Measurements from ENCODE around the gene NAA25.
A peak's percentile ranks its signal among the peaks of the same experiment; 100 is the strongest.

The NAA25 gene

DNA sequence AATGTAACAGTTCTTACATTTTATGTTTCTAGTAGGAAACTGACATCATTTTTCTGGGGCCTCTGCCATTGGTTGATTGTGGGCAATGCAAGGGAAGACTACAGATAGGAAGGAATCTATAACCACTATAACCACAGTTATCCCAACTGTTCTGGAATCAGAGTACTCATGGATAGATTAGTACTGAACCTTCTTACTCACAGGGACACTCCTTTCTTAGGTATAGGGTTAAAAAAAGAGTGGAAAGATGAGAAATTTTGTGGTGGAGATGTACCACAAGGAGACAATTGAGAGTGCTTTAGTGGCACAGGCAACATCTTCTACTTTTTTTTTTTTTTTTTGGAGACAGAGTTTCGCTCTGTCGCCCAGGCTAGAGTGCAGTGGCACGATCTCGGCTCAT lies 116.6 kb downstream of the NAA25 start:
- Histone ChIP-seq H3K36me3 (no peaks in the 10 kb centered on the region; the same call in 1 of the 2 replicates), H3K9me3 (no peaks in the 10 kb centered on the region), H3K4me1 (peaks cover 65% of the 10 kb centered on the region), H3K27me3 (no peaks in the 10 kb centered on the region), H3K4me3 (no peak overlapping the region), H4K20me1 (no peaks in the 10 kb centered on the region), H3K9ac (peak overlapping the region; percentile 70; the same call in 1 of the 2 replicates), H3K27ac (peak overlapping the region; percentile 81), H3K4me2 (peak overlapping the region; percentile 87)
- TF ChIP-seq Cebpa-rat (IDR thresholded peaks at IDR 0.05), result no peak

DNA sequence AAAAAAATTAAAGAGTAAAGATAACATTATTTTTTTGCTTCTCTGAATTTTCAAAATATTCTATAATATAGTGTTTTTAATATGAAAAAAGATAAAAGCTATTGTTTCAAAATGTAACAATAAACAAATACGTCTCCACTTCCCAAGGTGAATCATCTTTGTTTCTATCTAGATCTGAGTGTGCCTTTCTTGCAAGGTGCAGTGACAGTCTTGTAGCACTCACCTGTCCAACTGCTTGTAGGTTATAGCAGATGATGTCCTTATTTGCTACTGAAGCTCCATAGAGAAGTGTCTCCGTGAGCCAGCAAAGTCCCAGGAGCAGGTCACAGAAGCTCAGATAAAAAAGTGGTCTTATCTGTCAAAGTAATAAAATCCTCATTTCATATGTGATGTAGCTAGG lies 117.0 kb downstream of the NAA25 start:
- no peak overlapping the region for H3K4me3 ChIP-seq
- H3K36me3 ChIP-seq, result no peaks in the 10 kb centered on the region; the same call in 1 of the 2 replicates
- H3K4me2 ChIP-seq, result peak overlapping the region; percentile 87
- no peak overlapping the region for H3K9ac ChIP-seq
- no peak for TF ChIP-seq Cebpa-rat (IDR thresholded peaks at IDR 0.05)
- no peaks in the 10 kb centered on the region for H4K20me1 ChIP-seq
- 0 out of 2 replicates have a peak, but pooled peaks cover under 1% of the 10 kb centered on the region for H3K9me3 ChIP-seq
- H3K27ac ChIP-seq, result no peak overlapping the region
- no peaks in the 10 kb centered on the region for H3K27me3 ChIP-seq
- H3K4me1 ChIP-seq, result peaks cover 61% of the 10 kb centered on the region

DNA sequence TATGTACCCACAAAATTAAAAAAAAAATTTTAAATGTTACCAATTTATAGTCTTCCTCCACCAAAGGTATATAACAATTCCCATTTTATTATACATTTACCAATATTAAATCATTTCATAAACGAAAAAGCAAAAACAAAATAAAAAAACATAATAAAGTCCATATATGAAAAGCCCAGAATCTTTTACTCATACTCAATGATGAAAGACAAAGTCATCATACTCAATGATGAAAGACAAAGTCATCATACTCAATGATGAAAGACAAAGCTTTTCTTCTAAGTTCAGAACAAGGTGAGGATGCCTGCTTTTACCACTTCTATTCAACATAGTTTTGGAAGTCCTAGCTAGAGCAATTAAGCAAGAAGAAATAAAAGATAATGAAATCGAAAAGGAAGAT lies 123.8 kb downstream of the NAA25 start:
- H3K27me3 ChIP-seq, result no peaks in the 10 kb centered on the region
- H3K27ac ChIP-seq, result no peak overlapping the region
- TF ChIP-seq Cebpa-rat (IDR thresholded peaks at IDR 0.05), result no peak
- H3K4me1 ChIP-seq, result peaks cover 15% of the 10 kb centered on the region
- H3K9me3 ChIP-seq, result 0 out of 2 replicates have a peak, but pooled peaks cover 4% of the 10 kb centered on the region
- H3K4me3 ChIP-seq, result no peak overlapping the region
- no peaks in the 10 kb centered on the region; the same call in 1 of the 2 replicates for H3K36me3 ChIP-seq
- H3K9ac ChIP-seq, result no peak overlapping the region
- H4K20me1 ChIP-seq, result no peaks in the 10 kb centered on the region
- no peak overlapping the region for H3K4me2 ChIP-seq

DNA sequence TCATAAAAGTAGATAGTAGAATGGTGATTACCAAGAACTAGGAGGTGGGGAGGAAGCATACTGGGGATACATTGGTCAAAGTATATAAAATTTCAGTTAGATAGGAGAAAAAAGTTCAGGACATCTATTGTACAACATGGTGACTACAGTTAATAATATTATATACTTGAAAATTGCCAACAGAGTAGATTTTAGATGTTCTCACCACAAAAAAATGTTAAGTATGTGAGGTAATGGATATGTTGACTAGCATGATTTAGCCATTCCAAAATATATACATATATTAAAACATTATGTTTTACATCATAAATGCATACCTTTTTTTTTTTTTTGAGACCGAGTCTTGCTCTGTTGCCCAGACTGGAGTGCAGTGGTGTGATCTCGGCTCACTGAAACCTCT lies 126.6 kb downstream of the NAA25 start:
- 0 out of 2 replicates have a peak, but pooled peaks cover 4% of the 10 kb centered on the region for H3K9me3 ChIP-seq
- no peak overlapping the region for H3K4me3 ChIP-seq
- H3K4me1 ChIP-seq, result peaks cover 5% of the 10 kb centered on the region; the same call in 1 of the 2 replicates
- no peak for TF ChIP-seq Cebpa-rat (IDR thresholded peaks at IDR 0.05)
- no peak overlapping the region for H3K4me2 ChIP-seq
- H3K36me3 ChIP-seq, result no peaks in the 10 kb centered on the region; the same call in 1 of the 2 replicates
- H3K27me3 ChIP-seq, result no peaks in the 10 kb centered on the region
- H4K20me1 ChIP-seq, result no peaks in the 10 kb centered on the region
- no peak overlapping the region for H3K9ac ChIP-seq
- no peak overlapping the region for H3K27ac ChIP-seq

DNA sequence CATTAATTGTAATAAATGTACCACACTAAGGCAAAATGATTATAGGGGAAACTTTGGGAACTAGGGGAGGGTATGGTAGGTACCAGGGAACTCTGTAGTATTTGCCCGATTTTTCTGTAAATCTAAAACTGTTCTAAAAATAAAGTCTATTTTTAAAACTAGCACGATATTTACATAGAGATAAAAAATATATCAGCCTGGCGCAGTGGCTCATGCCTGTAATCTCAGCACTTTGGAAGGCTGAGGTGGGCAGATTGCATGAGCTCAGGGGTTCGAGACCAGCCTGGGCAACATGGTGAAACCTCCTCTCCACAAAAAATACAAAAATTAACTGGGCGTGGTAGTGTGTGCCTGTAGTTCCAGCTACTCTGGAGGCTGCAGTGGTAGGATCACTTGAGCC lies 128.0 kb downstream of the NAA25 start:
- H3K4me2 ChIP-seq, result no peak overlapping the region
- no peaks in the 10 kb centered on the region for H3K9me3 ChIP-seq
- H3K27ac ChIP-seq, result no peak overlapping the region
- no peaks in the 10 kb centered on the region for H4K20me1 ChIP-seq
- peaks cover 5% of the 10 kb centered on the region; the same call in 1 of the 2 replicates for H3K4me1 ChIP-seq
- H3K36me3 ChIP-seq, result no peaks in the 10 kb centered on the region
- no peaks in the 10 kb centered on the region for H3K27me3 ChIP-seq
- no peak for TF ChIP-seq Cebpa-rat (IDR thresholded peaks at IDR 0.05)
- H3K4me3 ChIP-seq, result no peak overlapping the region
- H3K9ac ChIP-seq, result no peak overlapping the region

DNA sequence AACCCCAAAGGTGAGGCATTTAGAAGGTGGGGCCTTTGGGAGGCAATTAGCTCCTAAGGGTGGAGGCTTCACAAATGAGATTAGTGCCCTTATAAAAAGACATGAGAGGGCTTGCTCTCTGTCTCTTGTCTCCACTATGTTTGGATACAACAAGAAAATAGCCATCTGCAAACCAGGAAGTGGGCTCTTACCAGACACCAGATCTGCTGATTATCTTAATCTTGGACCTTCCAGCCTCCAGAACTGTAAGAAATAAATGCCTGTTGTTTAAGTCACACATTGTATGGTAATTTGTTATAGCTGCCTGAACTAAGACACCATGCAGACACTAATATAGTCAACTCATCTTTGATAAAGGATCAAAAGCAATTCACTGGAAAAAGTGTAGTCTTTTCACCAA lies 130.0 kb downstream of the NAA25 start:
- Histone ChIP-seq H4K20me1 (no peaks in the 10 kb centered on the region), H3K4me3 (no peak overlapping the region), H3K27me3 (no peaks in the 10 kb centered on the region), H3K9me3 (no peaks in the 10 kb centered on the region), H3K4me1 (peaks cover 5% of the 10 kb centered on the region; the same call in 1 of the 2 replicates), H3K9ac (no peak overlapping the region), H3K4me2 (no peak overlapping the region), H3K27ac (no peak overlapping the region), H3K36me3 (no peaks in the 10 kb centered on the region)
- no peak for TF ChIP-seq Cebpa-rat (IDR thresholded peaks at IDR 0.05)

DNA sequence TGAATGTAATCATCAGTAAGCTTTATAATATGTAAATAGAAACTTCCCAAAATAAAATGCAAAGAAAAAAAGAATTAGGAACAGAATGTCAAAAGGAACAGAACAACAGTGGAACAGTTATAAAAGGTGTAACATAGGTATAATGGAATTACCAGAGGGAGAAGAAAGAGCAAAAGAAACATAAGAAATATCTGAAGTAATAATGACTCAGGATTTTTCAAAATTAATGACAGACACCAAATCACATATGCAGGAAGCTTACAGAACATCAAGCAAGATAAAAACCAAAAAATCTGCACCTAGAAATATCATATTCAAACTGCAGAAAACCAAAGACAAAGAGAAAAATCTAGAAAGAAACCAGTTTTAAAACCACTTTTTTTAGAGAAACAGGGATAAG lies 131.7 kb downstream of the NAA25 start:
- no peak for TF ChIP-seq Cebpa-rat (IDR thresholded peaks at IDR 0.05)
- peaks cover 5% of the 10 kb centered on the region; the same call in 1 of the 2 replicates for H3K4me1 ChIP-seq
- no peak overlapping the region for H3K27ac ChIP-seq
- no peak overlapping the region for H3K9ac ChIP-seq
- no peak overlapping the region for H3K4me2 ChIP-seq
- H3K36me3 ChIP-seq, result peaks cover 6% of the 10 kb centered on the region; the same call in 1 of the 2 replicates
- H3K27me3 ChIP-seq, result no peaks in the 10 kb centered on the region
- no peaks in the 10 kb centered on the region for H4K20me1 ChIP-seq
- H3K4me3 ChIP-seq, result no peak overlapping the region
- H3K9me3 ChIP-seq, result peaks cover 5% of the 10 kb centered on the region

Data from BLaER1 (cell line).